Stomach (tissue), 9 donors: Measurements from ENCODE around the gene SMOC2. TPM values are rescaled to one million over a fixed set of nuclear protein-coding genes. Genes with fewer than 3 reads are reported as not detected.

Experiments
- DNase-seq, 2 donors: peaks; one replicate each; pipeline versions ENCODE4 v3.0.0 to v3.0.0-alpha.2; 2013 to 2019
- H3K27ac ChIP-seq, 5 donors: fragments of 200-600 bp in 4 of 5; sonication (generic) in 4 of 5; one replicate each; pipeline ENCODE4 v1.5.1; 2013 to 2019; ENCODE audit warnings: mild to moderate bottlenecking in 1 of 5, moderate library complexity in 1 of 5
- H3K27me3 ChIP-seq, 3 donors: fragments of 200-600 bp; sonication (generic); one replicate each; pipeline ENCODE4 v1.5.1; 2017 to 2019; ENCODE audit warnings: mixed run types in 1 of 3
- H3K36me3 ChIP-seq, 4 donors: fragments of 200-600 bp; sonication (generic); 1 replicate in 3 of 4; 2 replicates in 1 of 4; pipeline ENCODE4 v1.5.1; 2016 to 2019
- H3K4me1 ChIP-seq, 4 donors: fragments of 200-600 bp; sonication (generic); one replicate each; pipeline ENCODE4 v1.5.1; 2016 to 2019
- H3K4me3 ChIP-seq, 4 donors: fragments of 200-600 bp; sonication (generic) in 3 of 4; one replicate each; pipeline ENCODE4 v1.5.1; 2016 to 2019; ENCODE audit warnings: mild to moderate bottlenecking in 1 of 4
- H3K9me3 ChIP-seq, 4 donors: fragments of 200-600 bp; sonication (generic); one replicate each; pipeline ENCODE4 v1.5.1; 2016 to 2019
- EP300 ChIP-seq: sonication (generic); formaldehyde crosslinking; IDR thresholded peaks from one replicate; pipeline ENCODE4 v1.6.1; 2017; ENCODE audit warnings: antibody characterized with exemption
- POLR2A ChIP-seq, 4 donors: fragments of 450-650 bp; IDR thresholded peaks; one replicate each; pipeline ENCODE4 v1.6.1; 2016; ENCODE audit warnings: antibody characterized with exemption in 4 of 4, control low read depth in 2 of 4, mild to moderate bottlenecking in 1 of 4, moderate library complexity in 1 of 4
- POLR2AphosphoS5 ChIP-seq, 3 donors: sonication (generic); formaldehyde crosslinking; IDR thresholded peaks; one replicate each; pipeline ENCODE4 v1.6.1; 2016; ENCODE audit warnings: antibody characterized with exemption in 3 of 3
- WGBS, 5 donors: extraction: QIAGEN DNeasy Blood & Tissue Kit in 3 of 5; methylation state at CpG; one replicate each; pipeline versions ENCODE4 v1.1.5 to v1.1.7; 2013 to 2018; 5-methylcytosine and 5-hydroxymethylcytosine counted together
- intact Hi-C: fragments of 100-400 bp; cut with DNase I; formaldehyde crosslinking; loops from one replicate; pipeline ENCODE4 v1.15.1; 2023; ENCODE audit warnings: low total_unique reads
- polyA plus RNA-seq, 3 donors: library from polyadenylated mRNA; stranded (reverse); fragments of 200-250 nt; gene quantifications; one replicate each; pipeline ENCODE4 v1.2.3, GENCODE V29; 2013
- total RNA-seq, 5 donors: library from RNA; depleted of rRNA; stranded (reverse); fragments of >200 nt; gene quantifications; one replicate each; pipeline versions ENCODE4 v1.1.0 to v1.2.3, GENCODE V29; 2014 to 2016
- TF ChIP-seq, protein P1 (sequence below), 7 experiments: fragments of 450-650 bp in 4 of 7; fragments of 200-600 bp in 3 of 7; sonication (generic) in 3 of 7; IDR thresholded peaks; one replicate each; pipeline ENCODE4 v1.5.1; 2016 to 2019; ENCODE audit warnings: antibody characterized with exemption in 7 of 7, control low read depth in 2 of 7, mild to moderate bottlenecking in 1 of 7
- donor health status: healthy with polysubstance abuse.
- donor health status: Bipolar disorder and iron deficiency.
- donor health status: healthy.

SMOC2 gene
- total and polyA plus RNA-seq, 8 donors = 7.9 to 520 (median 76.9) TPM

DNA sequence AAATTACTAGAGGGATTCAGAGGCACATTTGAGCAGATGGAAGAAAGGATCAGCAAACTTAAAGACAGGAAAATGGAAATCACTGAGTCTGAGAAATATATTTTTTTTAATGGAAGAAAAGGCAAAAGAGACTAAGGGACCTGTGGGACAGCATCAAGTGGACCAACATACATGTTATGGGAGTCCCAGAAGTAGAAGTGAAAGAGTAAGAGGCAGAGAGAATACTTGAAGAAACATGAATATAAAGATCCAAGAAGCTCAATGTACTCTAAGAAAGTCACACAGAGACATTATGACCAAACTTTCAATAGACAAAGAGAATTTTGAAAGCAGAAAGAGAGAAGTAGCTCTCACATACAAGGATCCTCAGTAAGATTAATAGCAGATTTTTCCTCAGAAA lies 39.5 kb downstream of the SMOC2 start:
- Histone ChIP-seq H3K4me3 (no peak overlapping the region), H3K27me3 (no peaks in the 10 kb centered on the region), H3K9me3 (peaks cover 0 to 17% (median 3%) of the 10 kb centered on the region in 4 donors), H3K4me1 (peaks cover 0 to 8% (median 0%) of the 10 kb centered on the region in 4 donors), H3K27ac (no peak overlapping the region), H3K36me3 (no peaks in the 10 kb centered on the region)
- intact Hi-C loops = no loop called here
- TF ChIP-seq POLR2AphosphoS5 (IDR thresholded peaks at IDR 0.05) = no peak
- TF ChIP-seq, protein P1, sequence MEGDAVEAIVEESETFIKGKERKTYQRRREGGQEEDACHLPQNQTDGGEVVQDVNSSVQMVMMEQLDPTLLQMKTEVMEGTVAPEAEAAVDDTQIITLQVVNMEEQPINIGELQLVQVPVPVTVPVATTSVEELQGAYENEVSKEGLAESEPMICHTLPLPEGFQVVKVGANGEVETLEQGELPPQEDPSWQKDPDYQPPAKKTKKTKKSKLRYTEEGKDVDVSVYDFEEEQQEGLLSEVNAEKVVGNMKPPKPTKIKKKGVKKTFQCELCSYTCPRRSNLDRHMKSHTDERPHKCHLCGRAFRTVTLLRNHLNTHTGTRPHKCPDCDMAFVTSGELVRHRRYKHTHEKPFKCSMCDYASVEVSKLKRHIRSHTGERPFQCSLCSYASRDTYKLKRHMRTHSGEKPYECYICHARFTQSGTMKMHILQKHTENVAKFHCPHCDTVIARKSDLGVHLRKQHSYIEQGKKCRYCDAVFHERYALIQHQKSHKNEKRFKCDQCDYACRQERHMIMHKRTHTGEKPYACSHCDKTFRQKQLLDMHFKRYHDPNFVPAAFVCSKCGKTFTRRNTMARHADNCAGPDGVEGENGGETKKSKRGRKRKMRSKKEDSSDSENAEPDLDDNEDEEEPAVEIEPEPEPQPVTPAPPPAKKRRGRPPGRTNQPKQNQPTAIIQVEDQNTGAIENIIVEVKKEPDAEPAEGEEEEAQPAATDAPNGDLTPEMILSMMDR (IDR thresholded peaks at IDR 0.05) = no peak
- no peak for DNase-seq

DNA sequence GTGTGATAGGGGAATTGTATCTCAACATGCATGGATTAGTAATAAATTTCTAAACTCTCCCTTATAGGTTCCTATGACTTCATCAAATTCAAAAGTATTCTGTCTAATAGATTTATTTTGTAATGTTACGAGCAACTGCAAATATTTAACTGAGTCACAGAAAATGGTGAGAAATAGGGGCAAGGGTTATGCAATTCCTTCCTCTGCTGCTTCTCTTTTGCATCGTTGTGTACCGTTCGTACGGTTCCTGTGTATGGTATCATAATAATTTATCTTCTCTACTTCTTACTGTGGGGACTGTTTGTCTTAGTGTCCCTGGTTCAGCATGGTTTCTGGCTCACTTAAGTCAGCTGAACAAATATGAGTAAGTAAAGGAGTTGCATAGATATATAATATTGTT lies 44.8 kb downstream of the SMOC2 start:
- Histone ChIP-seq H3K27ac (peak overlapping the region in 2 of 5 donors; percentile 26 to 33), H3K4me1 (peaks cover 0 to 8% (median 0%) of the 10 kb centered on the region in 4 donors), H3K9me3 (peaks cover 0 to under 1% (median 0%) of the 10 kb centered on the region in 4 donors), H3K4me3 (no peak overlapping the region), H3K27me3 (no peaks in the 10 kb centered on the region), H3K36me3 (no peaks in the 10 kb centered on the region)
- DNase-seq = no peak
- 16 to 40% (median 36%) methylated on average over 5 of the region's 5 CpGs for WGBS, 5 donors
- intact Hi-C loops = no loop called here
- peak in 2 of 3 donors; percentile 23 to 65 for TF ChIP-seq POLR2AphosphoS5 (IDR thresholded peaks at IDR 0.05)
- no peak for TF ChIP-seq EP300

DNA sequence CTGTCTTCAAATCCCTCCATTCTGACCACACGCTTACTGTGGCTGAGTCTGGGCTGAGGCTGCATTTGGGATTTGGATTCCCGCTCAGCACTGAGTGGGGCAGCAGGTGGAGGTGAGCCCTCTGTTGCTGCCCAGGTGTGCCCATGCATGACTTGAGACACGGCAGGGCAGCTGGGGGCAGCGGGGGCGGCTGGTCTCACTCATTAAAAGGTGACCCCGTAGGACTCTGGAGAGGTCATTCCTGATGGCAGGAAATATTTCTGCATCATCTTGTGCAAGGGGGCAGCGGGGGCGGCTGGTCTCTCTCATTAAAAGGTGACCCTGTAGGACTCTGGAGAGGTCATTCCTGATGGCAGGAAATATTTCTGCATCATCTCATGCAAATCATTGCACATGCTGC lies 49.8 kb downstream of the SMOC2 start:
- no peaks in the 10 kb centered on the region for H3K36me3 ChIP-seq
- no peak for DNase-seq
- no peak overlapping the region for H3K27ac ChIP-seq
- TF ChIP-seq, protein P1 (IDR thresholded peaks at IDR 0.05) = no peak
- TF ChIP-seq POLR2AphosphoS5 (IDR thresholded peaks at IDR 0.05) (no peak), POLR2A (IDR thresholded peaks at IDR 0.05) (no peak), EP300 (no peak)
- H3K4me3 ChIP-seq = no peak overlapping the region
- WGBS, 5 donors = 88 to 93% (median 90%) methylated on average over 8 of the region's 8 CpGs
- H3K9me3 ChIP-seq = no peaks in the 10 kb centered on the region
- intact Hi-C loops = no loop called here
- H3K27me3 ChIP-seq = no peaks in the 10 kb centered on the region
- no peaks in the 10 kb centered on the region for H3K4me1 ChIP-seq

DNA sequence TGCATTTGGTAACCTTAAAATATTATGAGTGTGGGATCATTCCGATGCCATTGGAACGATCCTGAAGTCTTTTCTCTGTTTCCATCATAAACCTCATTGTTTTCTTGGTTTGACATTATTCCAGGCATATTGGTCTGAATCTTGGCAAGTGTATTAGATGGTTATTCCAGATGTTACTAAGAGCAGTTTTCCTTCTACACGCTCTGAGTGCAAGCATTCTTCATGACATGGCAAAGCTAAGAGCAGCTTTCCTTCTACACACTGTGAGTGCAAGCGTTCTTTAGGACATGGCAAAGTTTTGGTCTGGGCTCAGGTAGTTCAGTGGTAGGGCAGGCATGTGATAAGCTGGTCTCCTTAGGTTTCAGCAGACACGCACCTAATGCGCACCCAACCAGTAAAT lies 53.0 kb downstream of the SMOC2 start:
- H3K4me3 ChIP-seq = no peak overlapping the region
- H3K27ac ChIP-seq = no peak overlapping the region
- intact Hi-C loops = no loop called here
- H3K4me1 ChIP-seq = peaks cover 5 to 23% (median 12%) of the 10 kb centered on the region in 4 donors
- WGBS, 5 donors = 70 to 90% (median 84%) methylated on average over 6 of the region's 6 CpGs
- no peaks in the 10 kb centered on the region for H3K36me3 ChIP-seq
- no peaks in the 10 kb centered on the region for H3K9me3 ChIP-seq
- TF ChIP-seq POLR2A (IDR thresholded peaks at IDR 0.05) = no peak
- TF ChIP-seq, protein P1 (IDR thresholded peaks at IDR 0.05) = no peak
- no peak for TF ChIP-seq POLR2AphosphoS5 (IDR thresholded peaks at IDR 0.05)
- no peaks in the 10 kb centered on the region for H3K27me3 ChIP-seq
- no peak for DNase-seq

DNA sequence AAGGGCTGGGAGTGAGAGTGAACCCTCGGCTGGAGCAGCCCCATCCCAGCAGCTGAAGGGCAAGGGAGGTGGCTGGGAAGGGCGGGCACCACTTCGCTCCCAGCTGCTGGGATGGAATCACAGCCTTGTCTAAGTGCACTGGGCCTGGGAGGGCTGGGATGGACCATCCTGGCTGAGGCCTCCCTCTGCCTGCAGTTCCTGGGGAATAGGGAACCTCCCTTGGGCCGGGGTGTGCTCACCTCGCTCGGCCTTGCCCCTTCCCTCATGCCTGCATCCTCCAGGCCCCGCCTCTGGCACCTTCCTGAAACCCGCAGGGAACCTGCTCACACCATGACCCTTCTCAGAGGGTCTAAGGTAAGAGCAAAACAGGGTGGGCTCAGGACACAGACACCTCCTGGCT lies 53.7 kb downstream of the SMOC2 start:
- no peak for DNase-seq
- Histone ChIP-seq H3K27me3 (no peaks in the 10 kb centered on the region), H3K4me3 (no peak overlapping the region), H3K36me3 (no peaks in the 10 kb centered on the region), H3K9me3 (no peaks in the 10 kb centered on the region), H3K27ac (no peak overlapping the region), H3K4me1 (peaks cover 5 to 31% (median 18%) of the 10 kb centered on the region in 4 donors)
- intact Hi-C loops = no loop called here
- WGBS, 5 donors = 81 to 88% (median 87%) methylated on average over 8 of the region's 8 CpGs
- no peak for TF ChIP-seq EP300
- TF ChIP-seq POLR2A (IDR thresholded peaks at IDR 0.05) = no peak
- TF ChIP-seq, protein P1 (IDR thresholded peaks at IDR 0.05) = no peak
- TF ChIP-seq POLR2AphosphoS5 (IDR thresholded peaks at IDR 0.05) = no peak
